ENCODE data around the gene GRK6. TPM values are rescaled to one million over a fixed set of nuclear protein-coding genes. Genes with fewer than 3 reads are reported as not detected.

Gene GRK6
- total RNA-seq, 2 donors from 2014 or later = 27.3 to 33.3 TPM

GRCh38 chr5:177434437-177434836 is 8.0 kb downstream of the GRK6 start:
- peaks cover 55% of the 10 kb centered on the region for H3K36me3 ChIP-seq
- H3K27ac ChIP-seq = no peak overlapping the region
- no peak overlapping the region for H3K4me3 ChIP-seq
- no peaks in the 10 kb centered on the region for H3K27me3 ChIP-seq (replicated peaks; ENCODE audit: insufficient read depth)
- DNase-seq (ENCODE audit: low spot score) (no peak), ATAC-seq (ENCODE audit: insufficient number of reproducible peaks, low FRiP score, low read depth) (no peak)
- H3K4me1 ChIP-seq (ENCODE audit: control insufficient read depth in 1 of 2, low read depth in 2 of 2) = peaks cover 0 to 16% of the 10 kb centered on the region in 2 donors
- TF ChIP-seq CTCF (IDR thresholded peaks at IDR 0.05) = no peak
- no peaks in the 10 kb centered on the region for H3K9me3 ChIP-seq

DNA sequence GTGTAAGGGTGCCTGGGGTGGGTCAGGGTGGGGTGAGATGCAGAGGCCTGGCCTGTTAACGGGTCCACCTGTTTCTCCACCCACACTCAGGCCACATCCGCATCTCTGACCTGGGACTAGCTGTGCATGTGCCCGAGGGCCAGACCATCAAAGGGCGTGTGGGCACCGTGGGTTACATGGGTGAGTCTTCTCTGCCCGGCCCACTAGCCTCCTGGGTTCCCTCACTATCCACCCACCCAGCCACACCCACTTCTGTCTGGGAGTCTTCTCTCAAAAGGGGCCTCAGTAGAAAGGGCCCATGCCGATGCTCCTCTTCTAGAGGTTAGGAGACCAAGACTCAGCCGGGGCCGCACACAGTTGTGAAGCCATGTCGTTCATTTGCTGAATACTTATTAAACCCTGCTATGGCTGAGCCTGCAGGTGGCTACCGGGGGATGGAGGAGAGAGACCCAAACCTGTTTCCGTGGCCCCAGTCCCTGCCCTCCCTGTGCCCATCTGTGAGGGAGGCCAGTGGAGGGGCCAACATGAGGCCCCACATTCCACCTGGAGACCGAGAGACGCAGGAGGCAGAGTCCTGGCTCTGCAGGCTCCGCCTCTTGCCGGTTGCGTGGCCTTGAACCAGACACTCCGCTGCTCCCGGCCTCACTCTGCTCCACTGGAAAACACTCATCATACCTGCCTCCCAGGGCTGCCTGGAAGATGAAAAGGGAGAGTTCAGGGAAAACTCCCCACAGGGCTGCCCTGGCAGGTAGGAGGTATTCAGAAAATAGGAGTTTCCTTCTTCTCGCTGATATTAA is 8.7 kb downstream of the GRK6 start:
- Histone ChIP-seq H3K9me3 (no peaks in the 10 kb centered on the region), H3K27me3 (replicated peaks; ENCODE audit: insufficient read depth) (no peaks in the 10 kb centered on the region), H3K36me3 (peaks cover 55% of the 10 kb centered on the region), H3K27ac (no peak overlapping the region), H3K4me3 (no peak overlapping the region), H3K4me1 (ENCODE audit: control insufficient read depth in 1 of 2, low read depth in 2 of 2) (peaks cover 0 to 16% of the 10 kb centered on the region in 2 donors)
- DNase-seq (ENCODE audit: low spot score) = no peak
- no peak for ATAC-seq (ENCODE audit: insufficient number of reproducible peaks, low FRiP score, low read depth)
- TF ChIP-seq CTCF (IDR thresholded peaks at IDR 0.05) = no peak

DNA sequence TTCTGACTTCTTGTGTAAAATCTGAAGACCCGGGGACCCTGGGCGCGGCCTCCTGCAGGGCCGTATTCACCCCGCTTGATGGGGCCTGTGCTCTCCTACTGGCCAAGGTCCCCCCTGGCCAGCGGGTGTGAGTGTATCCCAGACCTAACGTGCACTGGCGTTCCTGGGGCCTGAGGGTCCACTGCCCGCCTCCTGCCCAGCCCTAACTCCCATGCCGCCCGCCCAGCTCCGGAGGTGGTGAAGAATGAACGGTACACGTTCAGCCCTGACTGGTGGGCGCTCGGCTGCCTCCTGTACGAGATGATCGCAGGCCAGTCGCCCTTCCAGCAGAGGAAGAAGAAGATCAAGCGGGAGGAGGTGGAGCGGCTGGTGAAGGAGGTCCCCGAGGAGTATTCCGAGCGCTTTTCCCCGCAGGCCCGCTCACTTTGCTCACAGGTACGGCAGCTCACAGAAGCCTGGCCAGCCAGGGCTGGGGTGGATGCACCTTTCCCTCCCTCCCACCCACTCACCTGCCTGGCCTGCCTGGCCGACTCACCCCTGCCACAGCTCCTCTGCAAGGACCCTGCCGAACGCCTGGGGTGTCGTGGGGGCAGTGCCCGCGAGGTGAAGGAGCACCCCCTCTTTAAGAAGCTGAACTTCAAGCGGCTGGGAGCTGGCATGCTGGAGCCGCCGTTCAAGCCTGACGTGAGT is 9.5 kb downstream of the GRK6 start:
- Histone ChIP-seq H3K27ac (no peak overlapping the region), H3K4me3 (no peak overlapping the region), H3K27me3 (replicated peaks; ENCODE audit: insufficient read depth) (no peaks in the 10 kb centered on the region), H3K36me3 (peaks cover 58% of the 10 kb centered on the region), H3K4me1 (ENCODE audit: control insufficient read depth in 1 of 2, low read depth in 2 of 2) (peaks cover 0 to 16% of the 10 kb centered on the region in 2 donors), H3K9me3 (no peaks in the 10 kb centered on the region)
- no peak for TF ChIP-seq CTCF (IDR thresholded peaks at IDR 0.05)
- ATAC-seq (ENCODE audit: insufficient number of reproducible peaks, low FRiP score, low read depth) (no peak), DNase-seq (ENCODE audit: low spot score) (no peak)

DNA sequence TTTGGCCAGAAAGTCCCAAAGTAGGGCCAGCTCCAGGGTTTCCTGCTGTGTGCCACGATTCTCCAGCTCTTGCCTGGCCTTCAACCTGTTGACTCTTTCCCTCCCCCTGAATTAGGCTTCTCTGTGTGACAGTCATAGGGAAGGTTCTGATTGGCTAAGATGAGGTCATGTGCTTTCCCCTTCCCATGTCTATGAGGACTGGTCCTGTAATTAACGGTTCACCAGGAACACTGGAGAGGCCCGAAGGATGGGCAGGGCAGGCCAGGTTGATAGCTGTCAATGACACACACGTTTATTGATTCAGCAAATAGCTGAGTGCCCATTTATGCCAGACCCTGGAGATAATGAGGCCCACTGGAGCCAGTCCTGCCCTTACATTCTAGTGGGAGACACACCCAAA is 11.1 kb downstream of the GRK6 start:
- H3K36me3 ChIP-seq = peaks cover 67% of the 10 kb centered on the region
- DNase-seq (ENCODE audit: low spot score) (no peak), ATAC-seq (ENCODE audit: insufficient number of reproducible peaks, low FRiP score, low read depth) (no peak)
- H3K4me1 ChIP-seq (ENCODE audit: control insufficient read depth in 1 of 2, low read depth in 2 of 2) = peaks cover 0 to 3% of the 10 kb centered on the region in 2 donors
- no peak overlapping the region for H3K27ac ChIP-seq
- no peak for TF ChIP-seq CTCF (IDR thresholded peaks at IDR 0.05)
- no peaks in the 10 kb centered on the region for H3K9me3 ChIP-seq
- no peak overlapping the region for H3K4me3 ChIP-seq
- no peaks in the 10 kb centered on the region for H3K27me3 ChIP-seq (replicated peaks; ENCODE audit: insufficient read depth)

GRCh38 chr5:177438468-177438867 is 12.0 kb downstream of the GRK6 start:
- Histone ChIP-seq H3K27me3 (replicated peaks; ENCODE audit: insufficient read depth) (no peaks in the 10 kb centered on the region), H3K4me1 (ENCODE audit: control insufficient read depth in 1 of 2, low read depth in 2 of 2) (no peaks in the 10 kb centered on the region), H3K27ac (no peak overlapping the region), H3K9me3 (no peaks in the 10 kb centered on the region), H3K4me3 (no peak overlapping the region), H3K36me3 (peaks cover 58% of the 10 kb centered on the region)
- no peak for DNase-seq (ENCODE audit: low spot score)
- TF ChIP-seq CTCF (IDR thresholded peaks at IDR 0.05) = no peak
- ATAC-seq (ENCODE audit: insufficient number of reproducible peaks, low FRiP score, low read depth) = no peak

Measured in thoracic aorta (tissue), 2 donors.